Ectodermal cell (in vitro differentiated cells): ENCODE measurements around the gene SAMD8.

Source experiments
- H3K27ac ChIP-seq: 2 replicates; pipeline ENCODE4 v1.7.0; 2013; ENCODE audit warnings: mild to moderate bottlenecking, low read depth, low read length; ENCODE audit not compliant: insufficient read depth, poor library complexity, severe bottlenecking
- H3K27me3 ChIP-seq: 2 replicates; pipeline ENCODE4 v1.7.0; 2013; ENCODE audit warnings: mild to moderate bottlenecking, low read length; ENCODE audit not compliant: insufficient read depth, control insufficient read depth, poor library complexity, severe bottlenecking
- H3K36me3 ChIP-seq: one replicate; pipeline ENCODE4 v1.7.0; 2013; ENCODE audit warnings: low read length; ENCODE audit not compliant: control insufficient read depth, insufficient read depth
- H3K4me1 ChIP-seq: one replicate; pipeline ENCODE4 v1.7.0; 2013; ENCODE audit warnings: low read length; ENCODE audit not compliant: control insufficient read depth, insufficient read depth
- H3K4me3 ChIP-seq: 2 replicates; pipeline ENCODE4 v1.7.0; 2013; ENCODE audit warnings: low read depth, low read length, control low read depth; ENCODE audit not compliant: insufficient read depth
- H3K9me3 ChIP-seq: 2 replicates; pipeline ENCODE4 v1.7.0; 2013; ENCODE audit warnings: mild to moderate bottlenecking, low read length, moderate library complexity; ENCODE audit not compliant: control insufficient read depth
- WGBS, 2 experiments: methylation state at CpG; one replicate each; pipeline ENCODE4 v1.1.7; 2013; ENCODE audit warnings: missing lambda C conversion rate in 2 of 2; 5-methylcytosine and 5-hydroxymethylcytosine counted together

The SAMD8 gene

GRCh38 chr10:75140246-75140645 is 28.8 kb downstream of the SAMD8 start:
- H3K27me3 ChIP-seq, result no peaks in the 10 kb centered on the region
- H3K27ac ChIP-seq, result no peak overlapping the region
- H3K4me1 ChIP-seq, result no peaks in the 10 kb centered on the region
- no peaks in the 10 kb centered on the region for H3K9me3 ChIP-seq
- 89 to 92% methylated on average over 3 to 4 of the region's 4 CpGs for WGBS, 2 experiments
- H3K36me3 ChIP-seq, result no peaks in the 10 kb centered on the region
- no peak overlapping the region for H3K4me3 ChIP-seq

GRCh38 chr10:75143353-75143752 is 31.9 kb downstream of the SAMD8 start:
- H3K27me3 ChIP-seq, result no peaks in the 10 kb centered on the region
- H3K4me3 ChIP-seq, result no peak overlapping the region
- no peaks in the 10 kb centered on the region for H3K4me1 ChIP-seq
- 90 to 92% methylated on average over 1 of the region's 1 CpG for WGBS, 2 experiments
- no peak overlapping the region for H3K27ac ChIP-seq
- no peaks in the 10 kb centered on the region for H3K36me3 ChIP-seq
- no peaks in the 10 kb centered on the region for H3K9me3 ChIP-seq

GRCh38 chr10:75145590-75145989 is 34.1 kb downstream of the SAMD8 start:
- 90 to 97% methylated on average over 1 of the region's 1 CpG for WGBS, 2 experiments
- H3K9me3 ChIP-seq, result no peaks in the 10 kb centered on the region

GRCh38 chr10:75146780-75147179 is 35.3 kb downstream of the SAMD8 start:
- Histone ChIP-seq H3K27me3 (no peaks in the 10 kb centered on the region), H3K9me3 (no peaks in the 10 kb centered on the region), H3K4me1 (no peaks in the 10 kb centered on the region), H3K36me3 (no peaks in the 10 kb centered on the region), H3K4me3 (no peak overlapping the region), H3K27ac (no peak overlapping the region)
- WGBS, 2 experiments, result 85 to 91% methylated on average over 2 of the region's 2 CpGs

More at GRCh38 chr10:75145590-75145989, 34.1 kb downstream of the SAMD8 start:
- Histone ChIP-seq H3K27ac (no peak overlapping the region), H3K4me3 (no peak overlapping the region), H3K4me1 (no peaks in the 10 kb centered on the region), H3K27me3 (no peaks in the 10 kb centered on the region), H3K36me3 (no peaks in the 10 kb centered on the region)

- Histone ChIP-seq H3K4me1 (no peaks in the 10 kb centered on the region), H3K27me3 (no peaks in the 10 kb centered on the region), H3K9me3 (no peaks in the 10 kb centered on the region), H3K27ac (no peak overlapping the region), H3K4me3 (no peak overlapping the region), H3K36me3 (peaks cover 11% of the 10 kb centered on the region)
- WGBS, 2 experiments, result 98 to 99% methylated on average over 4 of the region's 5 CpGs
These were observed 39.2 kb downstream of the SAMD8 start for GRCh38 chr10:75150656-75151055.

- no peaks in the 10 kb centered on the region for H3K27me3 ChIP-seq
- H3K4me3 ChIP-seq, result no peak overlapping the region
- 94 to 96% methylated on average over 4 of the region's 4 CpGs for WGBS, 2 experiments
- no peaks in the 10 kb centered on the region for H3K4me1 ChIP-seq
- H3K36me3 ChIP-seq, result no peaks in the 10 kb centered on the region
- H3K9me3 ChIP-seq, result peaks cover 3% of the 10 kb centered on the region
- no peak overlapping the region for H3K27ac ChIP-seq
These were observed 48.1 kb downstream of the SAMD8 start for GRCh38 chr10:75159519-75159918.

- Histone ChIP-seq H3K27ac (no peak overlapping the region), H3K4me3 (no peak overlapping the region), H3K4me1 (no peaks in the 10 kb centered on the region), H3K36me3 (no peaks in the 10 kb centered on the region), H3K9me3 (no peaks in the 10 kb centered on the region), H3K27me3 (no peaks in the 10 kb centered on the region)
- 100% methylated on average over 1 to 2 of the region's 2 CpGs for WGBS, 2 experiments
These were observed 54.5 kb downstream of the SAMD8 start for GRCh38 chr10:75165684-75166622.

GRCh38 chr10:75166623-75166972 is 55.1 kb downstream of the SAMD8 start:
- Histone ChIP-seq H3K9me3 (no peaks in the 10 kb centered on the region), H3K27ac (no peak overlapping the region), H3K4me3 (no peak overlapping the region)

GRCh38 chr10:75168275-75168674 is 56.8 kb downstream of the SAMD8 start:
- WGBS, 2 experiments, result 94 to 95% methylated on average over 5 to 6 of the region's 6 CpGs
- Histone ChIP-seq H3K36me3 (no peaks in the 10 kb centered on the region), H3K27ac (no peak overlapping the region), H3K4me1 (no peaks in the 10 kb centered on the region), H3K27me3 (no peaks in the 10 kb centered on the region), H3K4me3 (no peak overlapping the region), H3K9me3 (no peaks in the 10 kb centered on the region)

More at GRCh38 chr10:75166623-75166972, 55.1 kb downstream of the SAMD8 start:
- no peaks in the 10 kb centered on the region for H3K27me3 ChIP-seq
- WGBS, 2 experiments, result 92 to 96% methylated on average over 1 of the region's 1 CpG
- no peaks in the 10 kb centered on the region for H3K4me1 ChIP-seq
- no peaks in the 10 kb centered on the region for H3K36me3 ChIP-seq

GRCh38 chr10:75170215-75170614 is 58.8 kb downstream of the SAMD8 start:
- Histone ChIP-seq H3K27ac (no peak overlapping the region), H3K9me3 (no peaks in the 10 kb centered on the region), H3K27me3 (no peaks in the 10 kb centered on the region), H3K4me1 (no peaks in the 10 kb centered on the region), H3K4me3 (no peak overlapping the region), H3K36me3 (no peaks in the 10 kb centered on the region)
- 100% methylated on average over 1 of the region's 1 CpG; no CpG with 5 or more reads in 1 of the 2 experiments for WGBS, 2 experiments
